Caco-2 (cell line): ENCODE measurements around the gene PLB1. TPM values are rescaled to one million over a fixed set of nuclear protein-coding genes. Genes with fewer than 3 reads are reported as not detected.

Source experiments
- BruUV-seq: library from RNA; stranded (reverse); fragments of 400-500 nt; replicated peaks from 2 replicates; lab custom pipeline; 2021; lab: Mats Ljungman, UMichigan
- CTCF ChIA-PET: fragments of 300-600 bp; sonication (Branson Sonifier 250); formaldehyde crosslinking; loops from one replicate; lab custom pipeline; 2022; ENCODE audit warnings: antibody characterized with exemption; lab: Charles Lee
- POLR2A ChIA-PET: fragments of 300-600 bp; sonication (Branson Sonifier 250); formaldehyde crosslinking; loops from one replicate; lab custom pipeline; 2022; ENCODE audit warnings: antibody characterized with exemption; lab: Charles Lee
- DNase-seq, 2 experiments: peaks; one replicate each; pipeline versions ENCODE4 v3.0.0 to v3.0.0-alpha.2; 2020 to 2022
- H3K27me3 ChIP-seq: replicated peaks from 2 replicates; pipeline ENCODE4 v1.6.0; 2011; ENCODE audit warnings: low read length; ENCODE audit not compliant: control insufficient read depth, insufficient read depth
- H3K36me3 ChIP-seq: 2 replicates; pipeline ENCODE4 v1.5.1; 2011; ENCODE audit warnings: low read length; ENCODE audit not compliant: control insufficient read depth, insufficient read depth
- H3K4me1 ChIP-seq: fragments of 250-450 bp; sonication (Bioruptor Pico); 2 replicates; pipeline ENCODE4 v1.5.1; 2020; ENCODE audit warnings: mild to moderate bottlenecking
- H3K4me3 ChIP-seq: 2 replicates; pipeline ENCODE4 v1.5.1; 2011; ENCODE audit warnings: low read depth, mild to moderate bottlenecking, control low read depth, low read length
- H3K9me3 ChIP-seq: fragments of 250-450 bp; sonication (Bioruptor Pico); 2 replicates; pipeline ENCODE4 v1.5.1; 2020; ENCODE audit warnings: mild to moderate bottlenecking, moderate library complexity
- H3K27ac Mint-ChIP-seq: one replicate; pipeline ENCODE4 v1.8.0; 2022; ENCODE audit warnings: mixed read lengths; ENCODE audit not compliant: unreplicated experiment
- H3K27me3 Mint-ChIP-seq: one replicate; pipeline ENCODE4 v1.8.0; 2022; ENCODE audit warnings: mixed read lengths; ENCODE audit not compliant: insufficient read depth, unreplicated experiment
- H3K36me3 Mint-ChIP-seq: one replicate; pipeline ENCODE4 v1.8.0; 2022; ENCODE audit warnings: mild to moderate bottlenecking, mixed read lengths; ENCODE audit not compliant: insufficient read depth, unreplicated experiment
- H3K4me1 Mint-ChIP-seq: one replicate; pipeline ENCODE4 v1.8.0; 2022; ENCODE audit warnings: low read depth, mixed read lengths; ENCODE audit not compliant: unreplicated experiment
- H3K4me3 Mint-ChIP-seq: one replicate; pipeline ENCODE4 v1.8.0; 2022; ENCODE audit warnings: mild to moderate bottlenecking, moderate library complexity, mixed read lengths; ENCODE audit not compliant: unreplicated experiment
- H3K9me3 Mint-ChIP-seq: one replicate; pipeline ENCODE4 v1.8.0; 2022; ENCODE audit warnings: mixed read lengths; ENCODE audit not compliant: unreplicated experiment
- intact Hi-C: fragments of 100-400 bp; cut with micrococcal nuclease; formaldehyde crosslinking; loops from one replicate; pipeline ENCODE4 v1.10.0; 2022; ENCODE audit not compliant: unreplicated experiment
- total RNA-seq: library from RNA; stranded (reverse); gene quantifications from 2 replicates; pipeline ENCODE4 v1.2.3, GENCODE V29; 2022
- TF ChIP-seq, protein P1 (sequence below), 2 experiments: fragments of 200-600 bp in 1 of 2; IDR thresholded peaks; 1 replicate in 1 of 2; 2 replicates in 1 of 2; pipeline versions ENCODE4 v1.5.1 to v1.8.0; 2011 to 2022; ENCODE audit warnings: antibody characterized with exemption in 1 of 2, control low read depth in 1 of 2, inconsistent platforms in 1 of 2, low read depth in 1 of 2, low read length in 1 of 2, mild to moderate bottlenecking in 1 of 2, moderate library complexity in 1 of 2; ENCODE audit not compliant: insufficient read depth in 1 of 2, severe bottlenecking in 1 of 2, unreplicated experiment in 1 of 2

The PLB1 gene
- total RNA-seq, 1 experiment from 2014 or later: 2.8 TPM

DNA sequence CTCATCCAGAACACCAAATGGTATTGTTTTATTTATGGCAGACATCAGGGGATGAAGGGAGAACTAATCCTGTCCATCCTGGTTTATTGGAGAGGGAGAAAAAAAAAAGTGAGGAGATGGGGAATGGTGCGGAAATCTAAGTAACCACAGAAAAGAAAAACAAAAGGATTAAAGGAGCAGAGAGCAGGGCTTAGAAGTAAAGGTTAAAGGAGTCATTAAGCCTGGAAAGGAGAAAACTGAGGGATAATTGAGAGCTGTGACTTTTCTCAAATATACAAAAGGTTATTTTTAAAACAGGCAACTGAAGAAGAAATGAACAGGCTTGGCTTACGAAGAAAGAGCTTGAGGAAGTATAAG, 128.6 kb downstream of the PLB1 start:
- intact Hi-C loops: no loop called here
- ChIA-PET CTCF (no interaction called here), POLR2A (no interaction called here)
- DNase-seq: no peak
- Histone ChIP-seq H3K36me3 (no peaks in the 10 kb centered on the region; the same call in 1 of the 2 replicates), H3K9me3 (no peaks in the 10 kb centered on the region), H3K27me3 (no peaks in the 10 kb centered on the region), H3K4me3 (no peak overlapping the region), H3K4me1 (peaks cover 20% of the 10 kb centered on the region)
- Mint-ChIP-seq H3K9me3 (no peaks in the 10 kb centered on the region), H3K27ac (no peak overlapping the region), H3K36me3 (no peaks in the 10 kb centered on the region), H3K4me1 (peaks cover 18% of the 10 kb centered on the region), H3K4me3 (no peak overlapping the region), H3K27me3 (no peaks in the 10 kb centered on the region)
- BruUV-seq: no TSS peak
- TF ChIP-seq, protein P1, sequence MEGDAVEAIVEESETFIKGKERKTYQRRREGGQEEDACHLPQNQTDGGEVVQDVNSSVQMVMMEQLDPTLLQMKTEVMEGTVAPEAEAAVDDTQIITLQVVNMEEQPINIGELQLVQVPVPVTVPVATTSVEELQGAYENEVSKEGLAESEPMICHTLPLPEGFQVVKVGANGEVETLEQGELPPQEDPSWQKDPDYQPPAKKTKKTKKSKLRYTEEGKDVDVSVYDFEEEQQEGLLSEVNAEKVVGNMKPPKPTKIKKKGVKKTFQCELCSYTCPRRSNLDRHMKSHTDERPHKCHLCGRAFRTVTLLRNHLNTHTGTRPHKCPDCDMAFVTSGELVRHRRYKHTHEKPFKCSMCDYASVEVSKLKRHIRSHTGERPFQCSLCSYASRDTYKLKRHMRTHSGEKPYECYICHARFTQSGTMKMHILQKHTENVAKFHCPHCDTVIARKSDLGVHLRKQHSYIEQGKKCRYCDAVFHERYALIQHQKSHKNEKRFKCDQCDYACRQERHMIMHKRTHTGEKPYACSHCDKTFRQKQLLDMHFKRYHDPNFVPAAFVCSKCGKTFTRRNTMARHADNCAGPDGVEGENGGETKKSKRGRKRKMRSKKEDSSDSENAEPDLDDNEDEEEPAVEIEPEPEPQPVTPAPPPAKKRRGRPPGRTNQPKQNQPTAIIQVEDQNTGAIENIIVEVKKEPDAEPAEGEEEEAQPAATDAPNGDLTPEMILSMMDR (IDR thresholded peaks at IDR 0.05; ENCODE audit: insufficient read depth in 1 of 2, low read depth in 1 of 2, low read length in 1 of 2, severe bottlenecking in 1 of 2, unreplicated experiment in 1 of 2): no peak

DNA sequence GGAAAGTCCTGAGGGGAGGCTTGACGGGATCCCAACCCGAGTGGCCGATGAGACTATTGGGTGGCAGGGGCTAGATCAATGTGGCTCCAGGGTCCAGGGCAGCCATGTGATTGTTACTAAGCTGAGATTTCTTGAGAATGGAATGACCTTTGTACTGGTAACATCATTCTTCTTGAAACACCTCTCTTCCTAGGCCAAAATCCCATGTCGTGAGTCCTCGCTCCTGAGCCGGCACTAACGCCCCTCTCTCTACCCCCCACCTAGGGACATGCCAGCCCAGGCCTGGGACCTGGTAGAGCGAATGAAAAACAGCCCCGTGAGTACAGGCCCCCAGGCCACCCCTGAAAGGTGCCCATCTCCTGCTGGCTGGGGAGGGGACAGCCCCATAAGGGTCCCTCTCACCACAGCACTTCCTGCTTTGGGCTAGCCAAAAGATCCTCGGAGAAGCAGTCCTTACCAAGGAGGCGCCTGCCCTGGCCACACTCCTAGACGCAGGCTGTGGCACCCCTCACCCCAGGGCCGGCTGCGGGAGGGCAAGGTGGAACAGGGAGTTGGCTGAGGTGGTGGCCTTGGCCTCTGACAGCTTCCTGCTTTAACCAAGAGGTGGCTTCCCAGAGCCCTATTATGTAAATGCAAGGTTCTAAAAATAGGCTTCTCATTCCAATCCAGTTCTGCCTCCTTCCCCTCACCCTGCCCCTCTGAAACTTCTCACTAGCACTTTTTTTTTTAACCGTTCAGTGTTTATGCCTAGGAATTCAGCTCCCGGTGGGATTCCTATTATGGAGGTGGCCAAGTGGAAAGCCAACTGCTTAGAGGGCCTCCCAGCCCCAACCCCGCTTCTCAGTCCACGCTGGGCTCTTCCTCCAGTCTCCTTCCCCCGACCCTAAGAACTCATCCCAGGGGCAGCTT, 129.2 kb downstream of the PLB1 start:
- TF ChIP-seq, protein P1 (IDR thresholded peaks at IDR 0.05; ENCODE audit: insufficient read depth in 1 of 2, low read depth in 1 of 2, low read length in 1 of 2, severe bottlenecking in 1 of 2, unreplicated experiment in 1 of 2): no peak
- intact Hi-C loops: no loop called here
- POLR2A ChIA-PET: no interaction called here

DNA sequence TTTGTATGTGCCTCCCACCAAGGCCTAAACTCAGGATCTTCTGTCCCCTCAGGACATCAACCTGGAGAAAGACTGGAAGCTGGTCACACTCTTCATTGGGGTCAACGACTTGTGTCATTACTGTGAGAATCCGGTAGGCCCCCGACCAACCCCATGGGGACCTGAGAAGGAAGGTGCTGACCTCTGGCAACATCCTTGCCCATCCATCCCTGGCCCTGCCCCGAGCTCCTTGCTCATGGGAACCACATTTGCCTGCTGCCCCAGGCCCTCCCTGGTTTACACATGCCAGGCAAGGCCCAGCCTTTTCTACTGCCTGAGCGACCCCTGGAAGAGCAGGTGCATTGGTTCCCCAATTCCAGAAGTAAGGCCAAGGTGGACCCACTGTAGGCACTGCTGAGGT, 130.5 kb downstream of the PLB1 start:
- H3K4me3 Mint-ChIP-seq: no peak overlapping the region
- POLR2A ChIA-PET: no interaction called here

More for the DNA sequence above, 129.2 kb downstream of the PLB1 start:
- Histone ChIP-seq H3K27me3 (no peaks in the 10 kb centered on the region), H3K36me3 (no peaks in the 10 kb centered on the region; the same call in 1 of the 2 replicates), H3K4me3 (no peak overlapping the region), H3K4me1 (peaks cover 20% of the 10 kb centered on the region), H3K9me3 (no peaks in the 10 kb centered on the region)
- DNase-seq: no peak
- BruUV-seq: no TSS peak
- CTCF ChIA-PET: no interaction called here
- H3K27me3 Mint-ChIP-seq: no peaks in the 10 kb centered on the region
- peaks cover 16% of the 10 kb centered on the region for H3K4me1 Mint-ChIP-seq
- no peaks in the 10 kb centered on the region for H3K36me3 Mint-ChIP-seq
- no peak overlapping the region for H3K27ac Mint-ChIP-seq
- no peaks in the 10 kb centered on the region for H3K9me3 Mint-ChIP-seq
- H3K4me3 Mint-ChIP-seq: no peak overlapping the region

More for the DNA sequence above, 130.5 kb downstream of the PLB1 start:
- DNase-seq: no peak
- Mint-ChIP-seq H3K27ac (no peak overlapping the region), H3K4me1 (peaks cover 13% of the 10 kb centered on the region), H3K36me3 (no peaks in the 10 kb centered on the region), H3K27me3 (no peaks in the 10 kb centered on the region), H3K9me3 (no peaks in the 10 kb centered on the region)
- Histone ChIP-seq H3K4me1 (peaks cover 17% of the 10 kb centered on the region), H3K36me3 (no peaks in the 10 kb centered on the region; the same call in 1 of the 2 replicates), H3K9me3 (no peaks in the 10 kb centered on the region), H3K4me3 (no peak overlapping the region), H3K27me3 (no peaks in the 10 kb centered on the region)
- TF ChIP-seq, protein P1 (IDR thresholded peaks at IDR 0.05; ENCODE audit: insufficient read depth in 1 of 2, low read depth in 1 of 2, low read length in 1 of 2, severe bottlenecking in 1 of 2, unreplicated experiment in 1 of 2): no peak
- no TSS peak for BruUV-seq
- intact Hi-C loops: no loop called here
- CTCF ChIA-PET: no interaction called here
